D721Med (cell line): ENCODE results near the gene SHB.

Experiments used
- DNase-seq: peaks from one replicate; pipeline ENCODE4 v3.0.0; 2011; ENCODE audit warnings: low spot score; ENCODE audit not compliant: insufficient read length
- FAIRE-seq: peaks from 2 replicates; lab custom pipeline; 2011; peaks lifted over from hg19 to GRCh38; lab: Jason Lieb, UNC
- CTCF ChIP-seq: IDR thresholded peaks from 2 replicates; pipeline ENCODE4 v1.5.1; 2012; ENCODE audit warnings: mild to moderate bottlenecking, control low read depth; ENCODE audit not compliant: insufficient read depth; ENCODE audit errors: missing control alignments

The SHB gene

GRCh38 chr9:37944671-37945481 is 124.2 kb downstream of the SHB start:
- no peak for TF ChIP-seq CTCF
- no peak for FAIRE-seq
- no peak for DNase-seq

GRCh38 chr9:37944266-37944650 is 124.8 kb downstream of the SHB start:
- DNase-seq (no peak), FAIRE-seq (no peak)
- TF ChIP-seq CTCF, result no peak

- FAIRE-seq, result no peak
- no peak for DNase-seq
- TF ChIP-seq CTCF, result no peak
Measured at GRCh38 chr9:37943345-37944265, 125.4 kb downstream of the SHB start.

GRCh38 chr9:37942621-37943344 is 126.2 kb downstream of the SHB start:
- FAIRE-seq (no peak), DNase-seq (no peak)
- no peak for TF ChIP-seq CTCF

GRCh38 chr9:37941253-37941652 is 127.8 kb downstream of the SHB start:
- DNase-seq (no peak), FAIRE-seq (no peak)
- no peak for TF ChIP-seq CTCF

GRCh38 chr9:37939575-37940095 is 129.4 kb downstream of the SHB start:
- no peak for DNase-seq
- no peak for FAIRE-seq
- TF ChIP-seq CTCF, result no peak
